GM12865 (cell line): ENCODE results near the gene GAP43.

Source experiments
- DNase-seq: peaks from one replicate; pipeline ENCODE4 v3.0.0; 2010; ENCODE audit warnings: low read depth
- H3K4me3 ChIP-seq: 2 replicates; pipeline ENCODE4 v1.5.1; 2011; ENCODE audit warnings: mild to moderate bottlenecking, low read depth, low read length, control low read depth
- TF ChIP-seq, protein P1 (sequence below): IDR thresholded peaks from 2 replicates; pipeline ENCODE4 v1.5.1; 2011; ENCODE audit warnings: low read length, control low read depth, low read depth, inconsistent platforms; ENCODE audit not compliant: insufficient read depth; ENCODE audit errors: missing control alignments

GAP43 gene

DNA sequence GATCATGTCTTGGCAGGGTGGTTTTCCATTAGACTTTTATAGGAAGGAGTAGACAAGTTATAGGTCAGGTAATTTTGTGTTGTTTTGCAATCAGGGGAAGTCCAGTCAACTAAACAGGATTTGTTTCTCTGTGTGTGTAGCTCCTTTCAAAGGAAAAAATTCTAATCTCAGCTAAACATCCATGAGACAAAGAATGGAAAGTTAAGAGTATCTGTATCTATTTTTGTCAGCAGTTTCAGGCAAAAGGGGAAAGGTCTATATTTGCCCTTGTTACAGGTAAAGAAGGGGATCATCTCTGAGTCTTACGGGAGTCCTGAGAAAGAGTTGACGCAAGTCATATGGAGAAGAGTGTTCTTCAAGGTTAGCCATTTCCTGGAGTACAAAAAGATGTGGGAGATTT lies 79.3 kb downstream of the GAP43 start:
- DNase-seq: no peak
- TF ChIP-seq, protein P1, sequence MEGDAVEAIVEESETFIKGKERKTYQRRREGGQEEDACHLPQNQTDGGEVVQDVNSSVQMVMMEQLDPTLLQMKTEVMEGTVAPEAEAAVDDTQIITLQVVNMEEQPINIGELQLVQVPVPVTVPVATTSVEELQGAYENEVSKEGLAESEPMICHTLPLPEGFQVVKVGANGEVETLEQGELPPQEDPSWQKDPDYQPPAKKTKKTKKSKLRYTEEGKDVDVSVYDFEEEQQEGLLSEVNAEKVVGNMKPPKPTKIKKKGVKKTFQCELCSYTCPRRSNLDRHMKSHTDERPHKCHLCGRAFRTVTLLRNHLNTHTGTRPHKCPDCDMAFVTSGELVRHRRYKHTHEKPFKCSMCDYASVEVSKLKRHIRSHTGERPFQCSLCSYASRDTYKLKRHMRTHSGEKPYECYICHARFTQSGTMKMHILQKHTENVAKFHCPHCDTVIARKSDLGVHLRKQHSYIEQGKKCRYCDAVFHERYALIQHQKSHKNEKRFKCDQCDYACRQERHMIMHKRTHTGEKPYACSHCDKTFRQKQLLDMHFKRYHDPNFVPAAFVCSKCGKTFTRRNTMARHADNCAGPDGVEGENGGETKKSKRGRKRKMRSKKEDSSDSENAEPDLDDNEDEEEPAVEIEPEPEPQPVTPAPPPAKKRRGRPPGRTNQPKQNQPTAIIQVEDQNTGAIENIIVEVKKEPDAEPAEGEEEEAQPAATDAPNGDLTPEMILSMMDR: no peak
- no peak overlapping the region for H3K4me3 ChIP-seq

DNA sequence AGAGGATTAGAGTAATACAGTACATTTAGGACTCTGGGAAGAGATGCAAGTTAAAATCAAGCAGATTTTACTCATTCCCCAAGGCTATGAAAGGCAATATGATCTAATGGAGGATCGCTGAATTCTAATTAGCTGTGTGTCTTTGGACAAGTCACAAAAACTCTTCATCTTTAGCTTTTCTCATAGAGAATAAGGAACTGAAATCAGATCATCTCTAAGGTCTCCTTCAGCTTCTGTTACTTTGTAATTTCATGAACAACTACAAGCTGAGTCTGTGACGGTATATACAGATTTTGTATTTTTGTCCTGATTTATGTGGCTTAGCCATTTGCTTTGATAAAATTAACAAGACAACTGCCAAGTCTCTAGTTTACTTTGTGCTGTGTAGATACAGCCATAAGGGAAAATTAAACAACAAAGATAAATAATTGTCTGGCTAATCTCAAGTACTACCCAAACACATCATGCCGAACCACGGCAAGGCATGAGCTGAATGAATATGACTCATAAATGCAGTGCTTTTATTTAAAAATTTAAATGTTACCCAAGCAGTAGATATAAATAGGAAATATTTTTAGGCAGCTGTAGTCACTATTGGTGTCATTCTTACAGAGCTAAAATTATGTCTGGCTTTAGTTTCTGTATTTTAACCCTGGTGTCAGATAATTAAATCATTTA lies 81.5 kb downstream of the GAP43 start:
- TF ChIP-seq, protein P1: no peak
- no peak overlapping the region for H3K4me3 ChIP-seq
- DNase-seq: no peak

DNA sequence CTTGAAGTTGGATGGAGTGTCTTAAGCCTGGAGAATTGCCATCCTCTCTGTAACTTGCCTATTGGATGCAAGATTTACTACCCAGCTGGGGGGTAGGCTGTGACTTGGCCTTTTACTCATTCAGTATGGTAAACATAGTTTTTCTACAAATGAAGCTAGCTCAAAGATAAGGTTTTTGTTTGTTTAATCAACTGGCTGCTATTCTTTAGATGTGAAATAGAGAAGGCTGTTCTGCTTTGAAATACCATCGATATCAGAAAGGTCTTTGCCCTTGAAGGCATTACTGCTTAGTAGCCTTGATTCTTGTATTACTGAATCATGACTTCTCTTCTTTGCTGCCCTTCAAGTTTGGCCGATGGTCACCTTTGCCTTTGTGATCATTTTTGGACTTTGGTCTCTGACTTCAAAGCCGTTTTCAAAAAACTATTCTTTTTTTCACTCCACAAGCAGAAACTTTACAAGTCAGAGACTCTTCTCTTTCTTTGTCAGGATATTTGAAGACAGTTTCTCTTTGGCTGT lies 83.1 kb downstream of the GAP43 start:
- no peak for DNase-seq
- TF ChIP-seq, protein P1: no peak
- H3K4me3 ChIP-seq: no peak overlapping the region

DNA sequence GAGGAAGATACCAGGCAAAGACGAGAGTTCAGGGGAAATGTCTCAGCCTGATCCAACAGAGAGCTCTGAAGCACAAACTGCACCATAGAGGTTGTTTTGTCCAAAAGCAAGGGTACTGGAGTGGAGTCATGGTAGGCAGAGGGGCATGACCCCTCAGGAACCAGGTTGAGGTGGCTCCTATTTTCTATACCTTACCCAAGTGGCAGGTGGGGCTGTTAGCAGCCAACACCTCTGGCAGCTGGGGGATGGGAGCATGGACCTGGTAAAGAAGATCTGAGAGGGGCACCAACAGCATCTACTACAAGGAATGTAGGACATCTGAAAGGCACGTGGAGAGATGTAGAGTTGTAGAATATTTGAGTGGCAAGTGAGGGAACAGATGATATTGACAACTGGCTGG lies 85.2 kb downstream of the GAP43 start:
- no peak overlapping the region for H3K4me3 ChIP-seq
- TF ChIP-seq, protein P1: no peak
- DNase-seq: no peak

DNA sequence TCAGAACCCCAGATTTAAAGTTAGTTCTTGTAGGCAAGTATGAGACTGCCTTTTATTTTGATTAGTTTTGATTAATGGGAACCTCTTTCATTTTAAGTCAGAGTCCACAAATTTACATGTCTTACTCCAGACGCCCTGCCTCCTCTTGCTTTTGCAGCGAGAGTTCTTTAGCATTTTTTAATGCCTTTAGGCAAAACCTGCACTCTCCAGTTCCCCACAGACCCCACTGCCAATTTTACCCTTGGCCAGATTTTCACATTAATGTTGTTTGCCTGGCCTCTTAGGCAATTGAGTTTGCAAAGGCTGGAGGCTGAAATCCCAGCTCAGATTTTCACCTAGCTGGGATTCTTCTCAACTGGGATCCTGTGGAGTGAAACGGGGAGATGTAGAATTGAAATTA lies 85.8 kb downstream of the GAP43 start:
- no peak overlapping the region for H3K4me3 ChIP-seq
- no peak for DNase-seq
- TF ChIP-seq, protein P1: no peak

DNA sequence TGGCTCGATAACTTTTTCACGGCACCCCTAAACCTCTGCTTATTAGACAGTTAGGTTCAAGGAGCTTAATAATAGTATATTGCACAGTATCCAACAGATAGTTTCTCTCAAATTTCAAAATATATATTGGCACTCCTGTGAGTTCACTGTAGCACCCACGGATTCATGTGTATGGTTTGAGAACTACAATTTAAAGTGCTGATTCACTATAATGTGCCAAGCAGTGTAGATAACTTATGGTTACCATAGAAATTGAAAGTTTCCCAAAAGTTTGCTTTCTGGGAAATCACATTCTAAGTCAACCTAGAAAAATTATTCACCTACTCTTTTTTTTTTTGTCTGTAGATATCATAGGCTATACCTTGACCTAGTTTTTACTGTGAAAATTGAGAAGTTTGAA lies 86.6 kb downstream of the GAP43 start:
- no peak overlapping the region for H3K4me3 ChIP-seq
- DNase-seq: no peak
- TF ChIP-seq, protein P1: no peak

DNA sequence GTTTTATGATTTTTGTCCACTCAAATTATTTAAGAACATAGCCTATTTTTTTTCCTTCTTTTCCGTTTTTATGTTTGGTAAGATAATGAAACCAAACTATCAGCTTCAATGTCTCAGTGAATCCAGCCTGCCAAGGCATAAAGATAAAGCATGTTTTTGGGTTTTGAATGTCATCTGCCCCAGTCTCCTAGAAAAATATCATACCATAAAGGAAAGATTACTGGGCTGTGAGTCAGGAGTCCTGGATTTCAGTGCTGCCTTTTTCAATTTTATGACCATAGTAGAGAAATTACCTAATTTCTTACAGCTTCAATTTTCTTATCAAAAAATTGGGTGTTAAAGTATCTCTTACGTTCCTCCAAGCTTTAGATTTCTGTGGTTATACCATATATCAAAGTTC lies 87.5 kb downstream of the GAP43 start:
- no peak for DNase-seq
- TF ChIP-seq, protein P1: no peak
- no peak overlapping the region for H3K4me3 ChIP-seq
